Osteocyte (in vitro differentiated cells): ENCODE results near the gene BCAN. TPM values are rescaled to one million over a fixed set of nuclear protein-coding genes. Genes with fewer than 3 reads are reported as not detected.
A peak's percentile ranks its signal among the peaks of the same experiment; 100 is the strongest.

ENCODE experiments used
- DNase-seq: peaks from one replicate; pipeline ENCODE4 v3.0.0; 2021; ENCODE audit warnings: mixed read lengths; ENCODE audit not compliant: unreplicated experiment; ENCODE audit errors: extremely low spot score
- H3K27ac Mint-ChIP-seq: one replicate; pipeline ENCODE4 v1.8.0; 2021; ENCODE audit warnings: mild to moderate bottlenecking, mixed read lengths; ENCODE audit not compliant: unreplicated experiment
- H3K27me3 Mint-ChIP-seq: one replicate; pipeline ENCODE4 v1.8.0; 2021; ENCODE audit warnings: mixed read lengths; ENCODE audit not compliant: unreplicated experiment
- H3K36me3 Mint-ChIP-seq: one replicate; pipeline ENCODE4 v1.8.0; 2021; ENCODE audit warnings: mixed read lengths; ENCODE audit not compliant: unreplicated experiment
- H3K4me1 Mint-ChIP-seq: one replicate; pipeline ENCODE4 v1.8.0; 2021; ENCODE audit warnings: mixed read lengths; ENCODE audit not compliant: unreplicated experiment
- H3K4me3 Mint-ChIP-seq: one replicate; pipeline ENCODE4 v1.8.0; 2021; ENCODE audit warnings: mild to moderate bottlenecking, moderate library complexity, mixed read lengths; ENCODE audit not compliant: unreplicated experiment
- H3K9me3 Mint-ChIP-seq: one replicate; pipeline ENCODE4 v1.8.0; 2021; ENCODE audit warnings: mixed read lengths; ENCODE audit not compliant: unreplicated experiment
- total RNA-seq: library from RNA; stranded (reverse); gene quantifications from 2 replicates; pipeline ENCODE4 v1.2.1, GENCODE V29; 2021
- TF ChIP-seq, protein P1 (sequence below): fragments of 200-600 bp; sonication (generic); IDR thresholded peaks from 2 replicates; pipeline ENCODE4 v1.5.0; 2021; ENCODE audit warnings: antibody characterized with exemption, mild to moderate bottlenecking, moderate library complexity

BCAN gene
- total RNA-seq, 1 donor from 2014 or later, result 0.43 TPM

DNA sequence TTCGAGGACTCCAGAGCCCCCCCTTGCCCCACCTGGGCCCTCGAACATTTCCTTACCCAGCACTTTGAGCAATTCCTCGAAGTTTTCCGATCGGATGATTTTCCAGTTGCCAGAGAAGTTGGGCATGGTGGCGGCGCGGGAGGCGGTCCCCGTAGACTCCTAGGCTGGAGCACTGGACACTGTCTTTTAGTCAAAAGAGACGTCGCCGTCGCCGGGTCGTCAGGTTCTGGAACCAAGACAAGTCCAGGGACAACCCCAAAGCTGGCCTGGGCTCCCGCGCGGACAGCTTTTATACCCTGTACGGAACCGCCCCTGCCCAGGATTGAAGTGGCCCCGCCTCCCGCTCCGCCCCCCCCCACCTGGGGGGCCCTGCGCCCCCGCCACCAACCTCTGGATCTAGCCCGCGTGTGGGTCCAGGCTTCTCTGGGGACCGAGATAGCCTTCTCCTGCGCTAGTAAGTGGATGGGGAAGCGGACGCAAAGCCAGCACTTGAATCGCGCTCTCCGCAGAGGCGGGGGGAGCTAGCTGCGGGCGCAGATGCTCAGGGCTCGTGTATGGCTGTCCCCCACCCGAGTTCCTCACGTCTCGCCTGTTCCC, 63.5 kb downstream of the BCAN start, which contains the start of gene CRABP2:
CRABP2 (minus strand) TSS at position 263 of the 597 bp plus-strand sequence; CDS start at position 126, 137 bp downstream.
- H3K4me1 Mint-ChIP-seq, result peaks cover 76% of the 10 kb centered on the region
- H3K4me3 Mint-ChIP-seq, result peak within 1 kb of the TSS; percentile 78
- DNase-seq, result no peak
- peaks cover 9% of the 10 kb centered on the region for H3K36me3 Mint-ChIP-seq
- H3K27ac Mint-ChIP-seq, result peak within 1 kb of the TSS; percentile 95
- TF ChIP-seq, protein P1, sequence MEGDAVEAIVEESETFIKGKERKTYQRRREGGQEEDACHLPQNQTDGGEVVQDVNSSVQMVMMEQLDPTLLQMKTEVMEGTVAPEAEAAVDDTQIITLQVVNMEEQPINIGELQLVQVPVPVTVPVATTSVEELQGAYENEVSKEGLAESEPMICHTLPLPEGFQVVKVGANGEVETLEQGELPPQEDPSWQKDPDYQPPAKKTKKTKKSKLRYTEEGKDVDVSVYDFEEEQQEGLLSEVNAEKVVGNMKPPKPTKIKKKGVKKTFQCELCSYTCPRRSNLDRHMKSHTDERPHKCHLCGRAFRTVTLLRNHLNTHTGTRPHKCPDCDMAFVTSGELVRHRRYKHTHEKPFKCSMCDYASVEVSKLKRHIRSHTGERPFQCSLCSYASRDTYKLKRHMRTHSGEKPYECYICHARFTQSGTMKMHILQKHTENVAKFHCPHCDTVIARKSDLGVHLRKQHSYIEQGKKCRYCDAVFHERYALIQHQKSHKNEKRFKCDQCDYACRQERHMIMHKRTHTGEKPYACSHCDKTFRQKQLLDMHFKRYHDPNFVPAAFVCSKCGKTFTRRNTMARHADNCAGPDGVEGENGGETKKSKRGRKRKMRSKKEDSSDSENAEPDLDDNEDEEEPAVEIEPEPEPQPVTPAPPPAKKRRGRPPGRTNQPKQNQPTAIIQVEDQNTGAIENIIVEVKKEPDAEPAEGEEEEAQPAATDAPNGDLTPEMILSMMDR, result no peak
- no peaks in the 10 kb centered on the region for H3K9me3 Mint-ChIP-seq
- no peaks in the 10 kb centered on the region for H3K27me3 Mint-ChIP-seq

DNA sequence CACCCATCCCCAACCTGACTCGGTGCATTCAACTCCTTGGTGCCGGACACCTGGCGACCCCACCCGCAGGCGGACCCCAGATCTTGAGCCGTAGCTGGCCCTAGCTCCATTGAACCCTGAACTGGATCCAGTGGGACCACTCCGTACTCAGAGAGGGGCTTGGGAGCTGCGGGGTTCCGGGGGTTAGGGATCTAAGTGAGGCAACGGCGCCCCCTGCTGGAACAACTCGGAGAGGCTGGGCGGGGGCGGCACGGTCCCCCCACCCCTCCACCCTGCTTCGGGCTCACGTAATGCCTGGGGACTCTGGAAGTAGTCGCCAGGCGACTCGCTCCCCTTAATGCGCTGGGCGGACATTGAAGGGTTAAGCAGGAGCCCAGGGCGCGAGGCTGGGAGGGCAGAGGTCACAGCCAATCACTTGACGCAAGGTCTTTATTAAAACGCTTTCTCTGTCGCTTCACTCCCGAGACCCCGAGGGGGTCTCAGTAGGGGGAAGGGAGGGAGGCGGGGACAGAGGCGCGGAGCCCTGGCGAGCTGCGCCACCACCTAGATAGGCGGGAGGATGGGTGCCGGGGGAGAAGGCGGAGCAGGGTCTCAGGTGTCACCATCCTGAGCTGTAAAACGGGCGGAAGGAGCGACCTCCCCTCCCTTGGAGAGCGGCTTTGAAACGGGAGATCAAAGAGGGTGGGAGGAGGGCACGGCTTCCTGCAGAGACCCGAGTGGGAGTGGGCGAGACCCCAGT, 64.2 kb downstream of the BCAN start:
- Mint-ChIP-seq H3K4me1 (peaks cover 82% of the 10 kb centered on the region), H3K36me3 (peaks cover 6% of the 10 kb centered on the region), H3K9me3 (no peaks in the 10 kb centered on the region), H3K4me3 (peak overlapping the region; percentile 78), H3K27me3 (no peaks in the 10 kb centered on the region), H3K27ac (peak overlapping the region; percentile 95)
- DNase-seq, result peak; percentile 91
- TF ChIP-seq, protein P1, result peak; percentile 96

DNA sequence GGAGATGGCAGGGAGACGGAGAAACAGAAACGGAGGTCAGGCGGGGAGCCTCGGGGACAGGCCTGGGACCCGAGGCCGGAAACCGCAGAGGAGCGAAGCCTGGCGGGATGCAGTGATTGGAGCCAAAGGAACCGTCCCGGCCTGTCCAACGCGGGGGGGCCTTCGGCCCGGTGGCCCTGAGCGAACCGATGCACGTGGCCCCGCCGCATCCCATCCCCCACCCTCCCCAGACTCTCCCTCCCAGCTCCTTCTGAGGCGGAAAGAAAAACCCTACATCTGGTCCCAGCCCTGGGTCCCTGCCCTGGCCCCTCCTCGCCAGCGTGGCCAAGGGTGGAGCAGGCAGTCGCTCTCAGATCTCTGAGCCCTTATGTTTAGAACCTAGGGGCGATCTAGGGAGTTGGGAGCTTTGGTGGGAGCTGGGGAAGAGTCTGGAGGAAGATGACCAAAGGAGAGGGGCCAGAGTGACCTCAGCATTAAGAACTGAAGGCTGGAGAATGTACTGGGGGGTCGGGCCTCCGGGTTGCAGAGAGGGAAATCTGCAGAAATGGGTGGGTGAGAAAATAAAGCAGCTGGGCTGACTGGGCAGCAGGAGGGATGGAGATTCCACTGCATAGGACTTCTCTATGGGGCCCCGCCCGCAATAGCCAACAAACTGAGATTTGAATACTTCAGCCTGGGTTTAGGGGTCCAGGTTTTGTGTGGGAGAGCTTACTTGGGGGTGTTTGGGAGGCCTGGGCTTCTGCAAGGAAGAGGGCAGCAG, 64.9 kb downstream of the BCAN start:
- H3K4me3 Mint-ChIP-seq, result peak overlapping the region; percentile 78
- TF ChIP-seq, protein P1, result no peak
- peak overlapping the region; percentile 95 for H3K27ac Mint-ChIP-seq
- no peaks in the 10 kb centered on the region for H3K9me3 Mint-ChIP-seq
- DNase-seq, result peak; percentile 88
- peaks cover 3% of the 10 kb centered on the region for H3K36me3 Mint-ChIP-seq
- peaks cover 87% of the 10 kb centered on the region for H3K4me1 Mint-ChIP-seq
- no peaks in the 10 kb centered on the region for H3K27me3 Mint-ChIP-seq

DNA sequence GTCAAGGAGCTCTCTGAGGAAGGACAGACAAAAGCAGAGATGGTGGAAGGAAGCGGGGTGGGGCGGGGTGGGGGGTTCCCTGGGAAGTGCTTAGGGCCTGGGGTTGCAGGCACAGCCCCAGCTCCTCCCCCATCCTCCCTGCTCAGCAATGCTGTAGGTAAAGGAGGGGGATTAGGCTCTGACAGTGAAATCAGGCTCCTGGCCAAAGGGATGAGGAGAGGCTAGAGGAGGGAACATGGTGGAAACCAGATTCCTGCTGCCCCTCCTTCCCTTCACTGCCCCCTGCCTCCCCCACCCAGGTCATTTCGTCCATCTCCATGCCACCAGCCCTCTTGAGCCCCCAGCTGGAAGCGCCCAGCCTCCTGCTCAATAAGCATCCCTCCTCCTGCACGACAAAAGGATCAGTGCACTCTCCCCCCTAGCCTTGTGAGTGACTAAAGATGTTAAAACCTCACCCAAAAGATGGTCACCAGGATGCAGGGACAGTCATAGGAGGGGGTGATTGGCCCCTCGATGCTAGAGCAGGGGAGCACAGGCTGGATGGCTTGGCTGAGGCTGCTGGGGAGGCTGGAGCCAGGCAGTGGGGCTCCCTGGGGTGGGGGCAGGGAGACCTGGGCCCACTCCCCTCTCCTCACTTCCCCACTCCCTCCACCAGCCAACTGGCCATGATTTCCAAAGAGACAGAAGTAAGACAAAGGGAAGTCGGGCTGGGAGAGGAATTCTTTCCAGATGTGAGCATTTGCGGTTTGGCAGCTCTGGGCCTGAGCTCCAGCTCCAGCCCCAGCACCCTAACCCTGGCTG, 65.7 kb downstream of the BCAN start:
- Mint-ChIP-seq H3K36me3 (peaks cover 3% of the 10 kb centered on the region), H3K9me3 (no peaks in the 10 kb centered on the region), H3K27ac (peak overlapping the region; percentile 95), H3K27me3 (no peaks in the 10 kb centered on the region), H3K4me1 (peaks cover 95% of the 10 kb centered on the region), H3K4me3 (no peak overlapping the region)
- TF ChIP-seq, protein P1, result no peak
- DNase-seq, result no peak
